Mucosa of rectum (tissue), 2 donors: Measurements from ENCODE around the gene KRTAP1-5.
"Not testable (repeated sequence)": the region's sequence is repeated elsewhere in the genome, so short reads cannot be mapped to it uniquely, and the experiment has no call there.

Experiments
- H3K27ac ChIP-seq, 2 donors: one replicate each; pipeline ENCODE4 v1.7.0; 2013; ENCODE audit warnings: inconsistent platforms in 2 of 2, low read depth in 2 of 2, low read length in 2 of 2
- H3K27me3 ChIP-seq, 2 donors: one replicate each; pipeline ENCODE4 v1.7.0; 2013; ENCODE audit warnings: low read length in 2 of 2; ENCODE audit not compliant: control insufficient read depth in 2 of 2, insufficient read depth in 2 of 2
- H3K36me3 ChIP-seq, 2 donors: one replicate each; pipeline ENCODE4 v1.7.0; 2013; ENCODE audit warnings: low read length in 2 of 2; ENCODE audit not compliant: control insufficient read depth in 2 of 2, insufficient read depth in 2 of 2
- H3K4me1 ChIP-seq, 2 donors: one replicate each; pipeline ENCODE4 v1.7.0; 2013; ENCODE audit warnings: low read length in 2 of 2, mild to moderate bottlenecking in 1 of 2; ENCODE audit not compliant: control insufficient read depth in 2 of 2, insufficient read depth in 2 of 2
- H3K4me3 ChIP-seq, 2 donors: one replicate each; pipeline ENCODE4 v1.7.0; 2013; ENCODE audit warnings: low read length in 2 of 2
- H3K9ac ChIP-seq, 2 donors: one replicate each; pipeline ENCODE4 v1.7.0; 2013; ENCODE audit warnings: low read length in 2 of 2, low read depth in 1 of 2, mild to moderate bottlenecking in 1 of 2
- H3K9me3 ChIP-seq, 2 donors: one replicate each; pipeline ENCODE4 v1.7.0; 2013; ENCODE audit warnings: low read length in 2 of 2; ENCODE audit not compliant: control insufficient read depth in 2 of 2
- donor health status: healthy.
- donor health status: Normal muscosa, but diverticular disease.

The KRTAP1-5 gene, protein sequence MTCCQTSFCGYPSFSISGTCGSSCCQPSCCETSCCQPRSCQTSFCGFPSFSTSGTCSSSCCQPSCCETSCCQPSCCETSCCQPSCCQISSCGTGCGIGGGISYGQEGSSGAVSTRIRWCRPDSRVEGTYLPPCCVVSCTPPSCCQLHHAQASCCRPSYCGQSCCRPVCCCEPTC

GRCh38 chr17:41026715-41027471 lies at the start of gene KRTAP1-5:
Gene KRTAP1-5 (minus strand): TSS chr17:41027208. CDS start chr17:41027155, 53 bp downstream.
- H3K9me3 ChIP-seq, result no peaks in the 10 kb centered on the region
- no peaks in the 10 kb centered on the region for H3K4me1 ChIP-seq
- H3K36me3 ChIP-seq, result no peaks in the 10 kb centered on the region
- H3K4me3 ChIP-seq, result no peak within 1 kb of the TSS
- H3K9ac ChIP-seq, result no peak within 1 kb of the TSS
- H3K27ac ChIP-seq, result no peak within 1 kb of the TSS
- no peaks in the 10 kb centered on the region for H3K27me3 ChIP-seq

DNA sequence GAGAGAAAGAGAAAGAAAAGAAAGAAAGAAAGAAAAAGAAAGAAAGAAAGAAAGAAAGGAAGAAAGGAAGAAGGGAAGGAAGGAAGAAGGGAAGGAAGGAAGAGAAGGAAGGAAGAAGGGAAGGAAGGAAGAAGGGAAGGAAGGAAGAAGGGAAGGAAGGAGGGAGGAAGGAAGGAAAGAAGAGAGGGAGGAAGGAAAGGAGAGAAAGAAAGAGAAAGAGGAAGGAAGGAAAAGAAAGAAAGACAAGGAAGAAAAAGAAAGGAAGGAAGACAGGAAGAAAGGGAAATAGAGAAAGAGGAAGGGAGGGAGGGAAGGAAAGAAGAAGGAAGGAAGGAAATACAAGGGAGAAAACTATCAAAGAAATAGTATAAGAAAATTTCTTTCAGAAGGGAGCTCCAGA lies 49.8 kb upstream of the KRTAP1-5 start:
- Histone ChIP-seq H3K4me1 (no peaks in the 10 kb centered on the region), H3K36me3 (no peaks in the 10 kb centered on the region), H3K27ac (no peak overlapping the region), H3K27me3 (peaks cover 3% of the 10 kb centered on the region in 2 donors), H3K9me3 (no peaks in the 10 kb centered on the region), H3K9ac (no peak overlapping the region), H3K4me3 (no peak overlapping the region)

GRCh38 chr17:41073676-41074075 lies 46.7 kb upstream of the KRTAP1-5 start:
- no peak overlapping the region for H3K27ac ChIP-seq
- H3K36me3 ChIP-seq, result no peaks in the 10 kb centered on the region
- H3K4me1 ChIP-seq, result no peaks in the 10 kb centered on the region
- H3K27me3 ChIP-seq, result peaks cover 3% of the 10 kb centered on the region in 2 donors
- no peaks in the 10 kb centered on the region for H3K9me3 ChIP-seq
- H3K4me3 ChIP-seq, result no peak overlapping the region
- H3K9ac ChIP-seq, result no peak overlapping the region

DNA sequence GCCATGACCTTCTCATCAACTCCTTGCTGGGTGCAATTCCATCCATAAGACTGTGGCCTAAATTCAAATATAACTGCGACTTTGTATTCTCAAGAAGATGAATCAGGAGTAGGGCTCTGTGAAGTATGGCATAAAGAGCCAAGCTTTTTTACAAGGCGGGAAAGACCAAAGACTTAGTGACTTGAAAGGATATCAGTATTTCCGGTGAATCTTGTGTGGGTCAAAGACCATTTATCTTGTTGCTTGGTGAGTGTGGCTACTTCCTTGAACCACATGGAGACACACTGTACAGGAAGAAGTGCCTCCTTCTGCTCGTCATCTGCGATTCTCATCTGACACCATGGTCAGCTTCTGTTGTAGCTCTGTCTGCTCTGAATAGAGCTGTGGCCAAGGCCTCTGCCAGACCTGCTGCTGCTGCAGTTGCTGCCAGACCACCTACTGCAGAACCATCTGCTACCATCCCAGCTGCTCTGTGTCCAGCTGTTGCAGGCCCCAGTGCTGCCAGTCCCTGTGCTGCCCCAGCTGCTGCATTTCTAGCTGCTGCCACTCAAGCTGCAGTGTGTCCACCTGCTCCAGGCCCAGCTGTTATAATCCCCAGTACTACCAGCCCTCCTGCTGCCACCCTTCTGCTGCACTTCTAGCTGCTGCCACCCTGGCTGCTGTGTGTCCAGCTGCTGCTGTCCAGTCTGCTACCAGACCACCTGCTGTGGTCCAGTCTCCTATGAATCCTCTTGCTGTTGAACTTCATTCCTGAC lies 44.8 kb upstream of the KRTAP1-5 start:
- Histone ChIP-seq H3K4me1 (no peaks in the 10 kb centered on the region), H3K4me3 (no peak overlapping the region), H3K9ac (no peak overlapping the region), H3K27me3 (peaks cover 0 to 3% of the 10 kb centered on the region in 2 donors), H3K36me3 (no peaks in the 10 kb centered on the region), H3K27ac (no peak overlapping the region), H3K9me3 (no peaks in the 10 kb centered on the region)

DNA sequence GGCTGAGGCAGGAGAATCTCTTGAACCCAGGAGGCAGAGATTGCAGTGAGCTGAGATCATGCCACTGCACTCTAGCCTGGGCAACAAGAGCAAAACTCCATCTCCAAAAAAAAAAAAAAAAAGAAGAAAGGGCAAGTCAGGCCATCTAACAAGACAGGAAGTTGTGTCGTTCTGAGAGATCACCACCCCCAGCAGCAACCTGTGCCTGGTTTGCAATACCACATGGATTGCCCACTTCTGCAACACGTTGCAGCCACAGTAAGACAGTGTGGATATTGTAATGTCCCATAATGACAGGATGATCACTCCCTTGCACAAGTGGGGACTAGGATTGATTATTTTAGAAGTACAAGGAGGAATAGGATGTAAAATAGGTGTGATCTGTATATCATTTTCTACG lies 42.0 kb upstream of the KRTAP1-5 start:
- no peak overlapping the region for H3K27ac ChIP-seq
- no peaks in the 10 kb centered on the region for H3K9me3 ChIP-seq
- H3K36me3 ChIP-seq, result no peaks in the 10 kb centered on the region
- H3K4me1 ChIP-seq, result no peaks in the 10 kb centered on the region
- H3K9ac ChIP-seq, result no peak overlapping the region
- no peak overlapping the region for H3K4me3 ChIP-seq
- no peaks in the 10 kb centered on the region for H3K27me3 ChIP-seq

DNA sequence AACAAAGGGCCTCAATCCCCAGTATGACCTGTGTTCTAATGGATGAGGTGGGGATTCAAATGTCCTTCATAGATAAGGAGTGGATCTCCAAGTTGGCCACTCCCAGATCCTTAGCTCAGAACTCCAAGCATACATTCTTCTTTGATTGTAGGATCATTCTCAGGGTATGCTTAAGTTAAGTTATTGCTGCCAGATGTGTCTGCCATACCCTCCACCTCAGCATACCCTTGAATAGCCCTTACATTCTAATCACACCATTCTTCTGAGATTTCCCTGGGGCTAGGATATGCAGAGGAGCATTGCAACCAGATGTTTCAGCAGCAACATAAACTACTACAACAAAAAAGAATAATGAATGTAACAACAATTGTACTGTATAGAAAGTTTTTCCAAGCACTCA lies 40.3 kb upstream of the KRTAP1-5 start:
- no peaks in the 10 kb centered on the region for H3K4me1 ChIP-seq
- H3K9ac ChIP-seq, result no peak overlapping the region
- H3K27ac ChIP-seq, result no peak overlapping the region
- no peaks in the 10 kb centered on the region for H3K36me3 ChIP-seq
- H3K9me3 ChIP-seq, result no peaks in the 10 kb centered on the region
- H3K4me3 ChIP-seq, result no peak overlapping the region
- no peaks in the 10 kb centered on the region for H3K27me3 ChIP-seq

DNA sequence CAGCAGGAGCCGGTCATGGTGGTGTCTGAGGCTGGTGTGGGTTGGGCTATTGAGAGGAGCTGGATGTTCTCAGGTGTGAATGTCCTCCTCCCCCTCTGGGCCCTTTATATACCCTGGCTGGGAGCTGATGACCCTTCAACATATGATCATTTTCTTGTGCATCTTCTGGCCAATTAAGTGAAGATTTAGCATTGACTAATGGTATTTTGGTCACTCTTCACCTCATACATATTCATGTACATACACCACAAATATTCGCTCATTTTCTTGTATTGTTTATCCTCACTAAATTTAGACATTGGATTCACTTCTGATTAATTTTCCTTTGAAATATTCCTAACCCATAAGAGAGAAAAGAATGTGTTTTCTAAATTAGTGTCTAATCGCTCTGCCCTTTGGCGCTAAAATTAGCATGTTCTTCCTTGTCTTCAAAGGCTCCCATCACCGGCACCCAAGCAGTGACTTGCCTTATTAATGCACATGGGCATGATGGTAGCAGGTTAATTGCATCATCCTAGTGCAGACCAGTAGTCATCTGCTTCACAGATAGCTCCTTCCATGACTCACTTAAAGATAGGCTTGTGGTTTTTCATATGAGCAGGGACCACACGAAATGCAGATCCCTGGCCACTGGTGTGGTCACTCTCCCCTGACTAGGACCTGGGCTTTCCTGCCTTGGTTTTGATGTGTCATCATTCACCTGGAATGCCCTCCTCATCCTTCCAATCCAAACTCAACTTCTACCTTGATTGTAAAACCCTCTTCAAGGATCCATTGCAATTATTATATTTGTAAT lies 39.0 kb upstream of the KRTAP1-5 start, which contains the start of gene KRTAP2-4:
Gene KRTAP2-4, minus strand, starts transcription at position 51 of the 796 bp plus-strand sequence. Its CDS starts 34 bp downstream, at position 17.
- no peaks in the 10 kb centered on the region for H3K36me3 ChIP-seq
- H3K9ac ChIP-seq, result no peak within 1 kb of the TSS
- H3K27me3 ChIP-seq, result peaks cover 0 to 2% of the 10 kb centered on the region in 2 donors
- no peak within 1 kb of the TSS for H3K4me3 ChIP-seq
- H3K4me1 ChIP-seq, result no peaks in the 10 kb centered on the region
- H3K9me3 ChIP-seq, result no peaks in the 10 kb centered on the region
- no peak within 1 kb of the TSS for H3K27ac ChIP-seq

GRCh38 chr17:41065016-41065689 lies 38.1 kb upstream of the KRTAP1-5 start:
- not testable (repeated sequence) for H3K27me3 ChIP-seq, H3K4me3 ChIP-seq, H3K36me3 ChIP-seq, H3K4me1 ChIP-seq, H3K9me3 ChIP-seq, H3K27ac ChIP-seq, H3K9ac ChIP-seq

DNA sequence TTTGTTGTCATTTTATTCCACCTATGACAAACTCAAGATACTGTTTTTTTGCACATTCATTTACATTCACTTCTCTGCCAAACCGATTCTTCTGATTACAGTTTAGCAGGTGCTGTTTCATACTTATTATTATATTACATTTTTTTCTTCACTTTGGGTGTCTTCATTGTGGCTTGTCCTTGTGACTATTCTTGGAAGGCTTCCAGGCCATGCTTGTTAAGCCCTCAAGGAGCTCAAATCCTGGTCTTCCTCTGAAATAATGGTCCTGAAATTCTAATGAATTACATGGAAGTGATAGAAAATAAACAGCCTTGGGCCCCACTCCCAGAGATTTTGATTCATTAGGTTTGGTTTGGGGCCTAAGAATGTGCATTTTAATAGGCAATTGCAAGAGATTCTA lies 37.3 kb upstream of the KRTAP1-5 start:
- Histone ChIP-seq H3K4me3 (no peak overlapping the region), H3K9me3 (no peaks in the 10 kb centered on the region), H3K9ac (no peak overlapping the region), H3K4me1 (no peaks in the 10 kb centered on the region), H3K27ac (no peak overlapping the region), H3K27me3 (peaks cover 2 to 4% of the 10 kb centered on the region in 2 donors), H3K36me3 (no peaks in the 10 kb centered on the region)
